GM18873 (cell line): ENCODE results near the gene SKIDA1.
"Not testable (repeated sequence)": the region's sequence is repeated elsewhere in the genome, so short reads cannot be mapped to it uniquely, and the experiment has no call there.

Experiments
- ATAC-seq: cut with Tn5 transposase; IDR thresholded peaks from one replicate; pipeline ENCODE4 v1.9.1; 2021; ENCODE audit warnings: mild to moderate bottlenecking, moderate library complexity, moderate number of reproducible peaks; ENCODE audit not compliant: unreplicated experiment, low FRiP score

The SKIDA1 gene

GRCh38 chr10:21525367-21526187 lies at the start of gene SKIDA1:
Gene SKIDA1 (minus strand): TSS chr10:21525682. CDS start chr10:21517822, 7,860 bp downstream.
- no peak for ATAC-seq

GRCh38 chr10:21574514-21574913 lies 49.0 kb upstream of the SKIDA1 start:
- not testable (repeated sequence) for ATAC-seq

GRCh38 chr10:21572578-21572977 lies 47.1 kb upstream of the SKIDA1 start:
- no peak for ATAC-seq

GRCh38 chr10:21570761-21571521 lies 45.5 kb upstream of the SKIDA1 start:
- ATAC-seq = no peak

- not testable (repeated sequence) for ATAC-seq
Observed at GRCh38 chr10:21558984-21559383, 33.5 kb upstream of the SKIDA1 start.

- ATAC-seq = no peak
Observed at GRCh38 chr10:21556527-21556926, 31.0 kb upstream of the SKIDA1 start.

- ATAC-seq = no peak
Observed at GRCh38 chr10:21552638-21553037, 27.2 kb upstream of the SKIDA1 start.

- ATAC-seq = no peak
Observed at GRCh38 chr10:21547246-21547645, 21.8 kb upstream of the SKIDA1 start.

GRCh38 chr10:21540701-21541100 lies 15.2 kb upstream of the SKIDA1 start:
- not testable (repeated sequence) for ATAC-seq

GRCh38 chr10:21536874-21537273 lies 11.4 kb upstream of the SKIDA1 start:
- ATAC-seq = no peak

- not testable (repeated sequence) for ATAC-seq
Observed at GRCh38 chr10:21535976-21536375, 10.5 kb upstream of the SKIDA1 start.

GRCh38 chr10:21535494-21535965 lies 10.0 kb upstream of the SKIDA1 start:
- no peak for ATAC-seq

- ATAC-seq = no peak
Observed at GRCh38 chr10:21534604-21535493, 9.4 kb upstream of the SKIDA1 start.

GRCh38 chr10:21534280-21534586 lies 8.8 kb upstream of the SKIDA1 start:
- no peak for ATAC-seq

- peak; percentile 72 for ATAC-seq
Observed at GRCh38 chr10:21533467-21534279, 8.2 kb upstream of the SKIDA1 start, which contains the start of gene MLLT10. Gene MLLT10 (plus strand): TSS chr10:21534232. CDS start chr10:21534645, 413 bp downstream.

- no peak for ATAC-seq
Observed at GRCh38 chr10:21532694-21533466, 7.4 kb upstream of the SKIDA1 start.

- ATAC-seq = no peak
Observed at GRCh38 chr10:21531164-21531563, 5.7 kb upstream of the SKIDA1 start.

GRCh38 chr10:21530641-21531040 lies 5.2 kb upstream of the SKIDA1 start:
- ATAC-seq = no peak

GRCh38 chr10:21530168-21530567 lies 4.7 kb upstream of the SKIDA1 start:
- no peak for ATAC-seq
